ENCODE data around the gene FLRT2.

FLRT2 gene

GRCh38 chr14:85576218-85576617 lies 46.3 kb downstream of the FLRT2 start:
- H3K27ac ChIP-seq, result no peak overlapping the region
- TF ChIP-seq, protein P1, sequence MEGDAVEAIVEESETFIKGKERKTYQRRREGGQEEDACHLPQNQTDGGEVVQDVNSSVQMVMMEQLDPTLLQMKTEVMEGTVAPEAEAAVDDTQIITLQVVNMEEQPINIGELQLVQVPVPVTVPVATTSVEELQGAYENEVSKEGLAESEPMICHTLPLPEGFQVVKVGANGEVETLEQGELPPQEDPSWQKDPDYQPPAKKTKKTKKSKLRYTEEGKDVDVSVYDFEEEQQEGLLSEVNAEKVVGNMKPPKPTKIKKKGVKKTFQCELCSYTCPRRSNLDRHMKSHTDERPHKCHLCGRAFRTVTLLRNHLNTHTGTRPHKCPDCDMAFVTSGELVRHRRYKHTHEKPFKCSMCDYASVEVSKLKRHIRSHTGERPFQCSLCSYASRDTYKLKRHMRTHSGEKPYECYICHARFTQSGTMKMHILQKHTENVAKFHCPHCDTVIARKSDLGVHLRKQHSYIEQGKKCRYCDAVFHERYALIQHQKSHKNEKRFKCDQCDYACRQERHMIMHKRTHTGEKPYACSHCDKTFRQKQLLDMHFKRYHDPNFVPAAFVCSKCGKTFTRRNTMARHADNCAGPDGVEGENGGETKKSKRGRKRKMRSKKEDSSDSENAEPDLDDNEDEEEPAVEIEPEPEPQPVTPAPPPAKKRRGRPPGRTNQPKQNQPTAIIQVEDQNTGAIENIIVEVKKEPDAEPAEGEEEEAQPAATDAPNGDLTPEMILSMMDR (conservative IDR thresholded peaks at IDR 0.05), result no peak

DNA sequence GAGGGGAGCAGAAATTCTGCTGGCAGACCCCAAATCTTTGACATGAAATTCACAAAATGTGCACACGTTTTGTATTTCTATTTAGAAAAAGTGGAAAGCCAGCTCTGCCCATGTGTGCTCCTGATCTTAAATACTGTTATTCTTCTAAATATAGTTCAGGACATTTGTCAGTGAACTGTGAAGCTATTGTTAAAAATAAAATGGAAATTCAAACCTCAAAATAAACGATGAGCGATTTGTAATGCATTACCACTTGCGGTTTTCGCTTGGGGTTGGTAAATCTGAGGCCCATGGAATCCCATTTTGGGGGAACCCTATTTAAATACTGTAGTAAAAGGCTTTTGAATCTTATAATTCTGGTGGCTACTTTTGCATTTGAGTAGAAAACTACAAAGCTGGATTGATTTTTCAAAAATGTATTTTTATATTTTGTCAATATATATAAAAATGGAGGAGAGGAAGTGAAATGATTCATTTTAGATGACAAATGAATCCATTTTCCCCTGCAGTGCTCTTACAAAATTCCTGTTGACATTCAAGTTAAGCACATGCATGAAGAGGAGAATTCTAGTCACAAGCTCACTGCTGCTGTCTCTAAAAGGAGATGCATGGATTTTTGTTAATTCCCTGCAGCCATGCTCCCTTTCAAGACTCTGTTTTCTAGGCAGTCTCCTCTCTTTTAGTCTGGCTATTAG lies 47.1 kb downstream of the FLRT2 start:
- H3K27ac ChIP-seq, result no peak overlapping the region
- TF ChIP-seq, protein P1 (conservative IDR thresholded peaks at IDR 0.05), result no peak

- TF ChIP-seq, protein P1 (conservative IDR thresholded peaks at IDR 0.05), result no peak
- H3K27ac ChIP-seq, result no peak overlapping the region
These were observed 47.7 kb downstream of the FLRT2 start for GRCh38 chr14:85577543-85578114.

GRCh38 chr14:85578357-85578756 lies 48.4 kb downstream of the FLRT2 start:
- TF ChIP-seq, protein P1 (conservative IDR thresholded peaks at IDR 0.05), result no peak

DNA sequence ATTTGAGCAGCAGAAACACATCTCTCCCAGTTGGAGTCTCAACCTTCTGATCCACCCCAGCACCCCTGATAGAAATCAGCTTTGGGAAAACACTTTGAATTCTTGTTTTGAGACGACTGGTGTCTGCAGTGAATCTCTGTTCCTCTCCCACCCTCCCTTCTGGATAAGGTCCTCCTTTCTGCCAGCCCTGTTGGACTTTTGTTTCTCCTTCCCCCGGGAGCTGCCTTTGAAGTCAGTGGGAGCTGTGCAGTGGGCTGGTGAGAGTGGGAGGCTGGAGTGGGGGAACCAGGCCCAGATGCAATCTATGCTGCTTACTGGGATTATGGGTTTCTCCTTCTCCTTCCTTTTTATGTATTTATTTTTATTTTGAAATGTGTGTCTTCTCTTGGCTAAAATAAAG lies 49.0 kb downstream of the FLRT2 start:
- H3K27ac ChIP-seq, result no peak overlapping the region
- TF ChIP-seq, protein P1 (conservative IDR thresholded peaks at IDR 0.05), result no peak

More at GRCh38 chr14:85578357-85578756, 48.4 kb downstream of the FLRT2 start:
- no peak overlapping the region for H3K27ac ChIP-seq

- H3K27ac ChIP-seq, result no peak overlapping the region
- TF ChIP-seq, protein P1 (conservative IDR thresholded peaks at IDR 0.05), result no peak
These were observed 50.0 kb downstream of the FLRT2 start for GRCh38 chr14:85579942-85580341.

- no peak overlapping the region for H3K27ac ChIP-seq
- TF ChIP-seq, protein P1 (conservative IDR thresholded peaks at IDR 0.05), result no peak
These were observed 50.7 kb downstream of the FLRT2 start for GRCh38 chr14:85580536-85581140.
